Neural progenitor cell (in vitro differentiated cells): Measurements from ENCODE around the gene SELENOP.

ENCODE experiments used
- EZH2phosphoT487 ChIP-seq: fragments of 200-600 bp; sonication (generic); IDR thresholded peaks from 2 replicates; pipeline ENCODE4 v1.6.1; 2017; ENCODE audit warnings: antibody characterized with exemption
- TF ChIP-seq, protein P1 (sequence below): fragments of 200-600 bp; sonication (generic); IDR thresholded peaks from 2 replicates; pipeline ENCODE4 v1.5.1; 2017; ENCODE audit warnings: antibody characterized with exemption, mild to moderate bottlenecking

DNA sequence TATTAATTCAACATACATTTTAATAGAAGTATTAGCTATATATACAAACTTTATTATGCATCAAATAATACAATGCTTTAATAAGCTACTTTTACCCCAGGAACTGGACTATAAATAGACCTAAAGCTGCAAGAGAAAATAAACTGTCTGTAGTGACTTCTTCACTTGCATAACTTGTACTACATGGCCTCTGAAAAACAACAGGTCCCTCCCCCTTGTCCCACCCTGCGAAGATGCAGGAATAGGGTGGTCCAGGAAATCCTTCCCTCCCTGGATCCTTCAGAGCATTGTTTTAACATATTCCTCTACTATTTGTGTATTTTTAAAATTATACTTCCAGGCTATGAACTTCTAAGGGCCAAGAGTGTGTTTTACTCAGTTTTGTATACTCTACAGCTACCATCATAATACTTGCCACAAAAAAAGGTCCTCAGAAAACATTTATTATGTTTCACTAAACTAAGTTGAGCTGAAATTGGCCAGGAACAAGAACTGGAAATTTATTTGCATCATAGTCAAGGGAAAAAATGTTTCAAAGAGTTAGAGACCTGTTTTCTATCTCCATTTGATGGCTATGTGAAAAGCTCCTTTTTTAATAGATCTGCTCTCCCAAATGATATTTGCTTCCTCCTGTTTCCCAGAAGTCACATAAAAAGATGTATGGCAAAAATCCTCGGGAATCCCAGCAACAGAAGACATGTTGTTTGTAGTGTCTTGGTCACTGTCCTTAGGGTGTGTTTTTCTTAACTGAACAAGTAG lies 15.2 kb upstream of the SELENOP start:
- TF ChIP-seq, protein P1, sequence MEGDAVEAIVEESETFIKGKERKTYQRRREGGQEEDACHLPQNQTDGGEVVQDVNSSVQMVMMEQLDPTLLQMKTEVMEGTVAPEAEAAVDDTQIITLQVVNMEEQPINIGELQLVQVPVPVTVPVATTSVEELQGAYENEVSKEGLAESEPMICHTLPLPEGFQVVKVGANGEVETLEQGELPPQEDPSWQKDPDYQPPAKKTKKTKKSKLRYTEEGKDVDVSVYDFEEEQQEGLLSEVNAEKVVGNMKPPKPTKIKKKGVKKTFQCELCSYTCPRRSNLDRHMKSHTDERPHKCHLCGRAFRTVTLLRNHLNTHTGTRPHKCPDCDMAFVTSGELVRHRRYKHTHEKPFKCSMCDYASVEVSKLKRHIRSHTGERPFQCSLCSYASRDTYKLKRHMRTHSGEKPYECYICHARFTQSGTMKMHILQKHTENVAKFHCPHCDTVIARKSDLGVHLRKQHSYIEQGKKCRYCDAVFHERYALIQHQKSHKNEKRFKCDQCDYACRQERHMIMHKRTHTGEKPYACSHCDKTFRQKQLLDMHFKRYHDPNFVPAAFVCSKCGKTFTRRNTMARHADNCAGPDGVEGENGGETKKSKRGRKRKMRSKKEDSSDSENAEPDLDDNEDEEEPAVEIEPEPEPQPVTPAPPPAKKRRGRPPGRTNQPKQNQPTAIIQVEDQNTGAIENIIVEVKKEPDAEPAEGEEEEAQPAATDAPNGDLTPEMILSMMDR = no peak
- no peak for TF ChIP-seq EZH2phosphoT487
